CD4-positive, alpha-beta memory T cell (primary cell): ENCODE results near the gene MNX1. TPM values are rescaled to one million over a fixed set of nuclear protein-coding genes. Genes with fewer than 3 reads are reported as not detected.

ENCODE experiments used
- CTCF ChIA-PET: fragments of 350-600 bp; sonication (Branson Sonifier 250); formaldehyde crosslinking; loops from one replicate; lab custom pipeline; 2021; ENCODE audit warnings: inconsistent platforms; ENCODE audit not compliant: partially characterized antibody; lab: Charles Lee
- POLR2A ChIA-PET: fragments of 350-600 bp; sonication (Branson Sonifier 250); formaldehyde crosslinking; loops from one replicate; lab custom pipeline; 2021; ENCODE audit not compliant: partially characterized antibody; lab: Charles Lee
- DNase-seq, 5 donors: peaks; one replicate each; pipeline versions ENCODE4 v3.0.0 to v3.0.0-alpha.2; 2020 to 2022; ENCODE audit warnings: mixed read lengths in 1 of 5
- H3K27ac ChIP-seq: one replicate; pipeline ENCODE4 v1.7.0; 2013; ENCODE audit warnings: low read depth, low read length
- H3K27me3 ChIP-seq: 2 replicates; pipeline ENCODE4 v1.7.0; 2013; ENCODE audit warnings: mild to moderate bottlenecking, low read length, moderate library complexity; ENCODE audit not compliant: insufficient read depth
- H3K36me3 ChIP-seq: 2 replicates; pipeline ENCODE4 v1.7.0; 2013; ENCODE audit warnings: mild to moderate bottlenecking, low read length, moderate library complexity; ENCODE audit not compliant: insufficient read depth
- H3K4me1 ChIP-seq: 2 replicates; pipeline ENCODE4 v1.7.0; 2013; ENCODE audit warnings: mild to moderate bottlenecking, low read length, moderate library complexity; ENCODE audit not compliant: insufficient read depth
- H3K4me3 ChIP-seq, 2 donors: one replicate each; pipeline ENCODE4 v1.7.0; 2013; ENCODE audit warnings: low read length in 2 of 2, mild to moderate bottlenecking in 1 of 2
- H3K9me3 ChIP-seq, 2 donors: one replicate each; pipeline ENCODE4 v1.7.0; 2013; ENCODE audit warnings: low read length in 2 of 2, control low read depth in 1 of 2; ENCODE audit not compliant: control insufficient read depth in 1 of 2
- H3K27ac Mint-ChIP-seq, 7 donors: one replicate each; pipeline ENCODE4 v1.8.0; 2020 to 2021; ENCODE audit warnings: mixed read lengths in 7 of 7, mild to moderate bottlenecking in 6 of 7, inconsistent platforms in 3 of 7, moderate library complexity in 3 of 7
- H3K27me3 Mint-ChIP-seq, 2 donors: one replicate each; pipeline ENCODE4 v1.8.0; 2020 to 2021; ENCODE audit warnings: mixed read lengths in 2 of 2
- H3K36me3 Mint-ChIP-seq, 2 donors: one replicate each; pipeline ENCODE4 v1.8.0; 2020 to 2021; ENCODE audit warnings: mixed read lengths in 2 of 2, inconsistent platforms in 1 of 2, mild to moderate bottlenecking in 1 of 2
- H3K4me1 Mint-ChIP-seq, 4 donors: one replicate each; pipeline ENCODE4 v1.8.0; 2020 to 2021; ENCODE audit warnings: mixed read lengths in 4 of 4, mild to moderate bottlenecking in 1 of 4
- H3K4me3 Mint-ChIP-seq, 8 donors: one replicate each; pipeline ENCODE4 v1.8.0; 2020 to 2021; ENCODE audit warnings: mixed read lengths in 8 of 8, mild to moderate bottlenecking in 7 of 8, moderate library complexity in 6 of 8, inconsistent platforms in 3 of 8
- H3K9me3 Mint-ChIP-seq, 8 donors: one replicate each; pipeline ENCODE4 v1.8.0; 2020 to 2021; ENCODE audit warnings: mixed read lengths in 8 of 8, mild to moderate bottlenecking in 5 of 8, inconsistent platforms in 3 of 8, moderate library complexity in 1 of 8
- intact Hi-C: fragments of 100-400 bp; cut with micrococcal nuclease; formaldehyde crosslinking; loops from one replicate; pipeline ENCODE4 v1.15.1; 2023
- polyA plus RNA-seq, 2 donors: library from polyadenylated mRNA; unstranded; fragments of 300-500 nt; fragmentation: Illumina TruSeq; gene quantifications; one replicate each; pipeline ENCODE4 v1.2.3, GENCODE V29; 2021
- total RNA-seq, 2 experiments: library from RNA; stranded (reverse); gene quantifications; one replicate each; pipeline ENCODE4 v1.2.3, GENCODE V29; 2021

The MNX1 gene
- total and polyA plus RNA-seq, 4 experiments from 2014 or later = not detected

GRCh38 chr7:156968183-156968582, 42.3 kb downstream of the MNX1 start:
- POLR2A ChIA-PET = interaction anchor here (1.1 kb wide), 1 partner anchor 25 kb away, joined by 3 read pairs; no protein-coding TSS in a partner anchor
- Histone ChIP-seq H3K9me3 (no peaks in the 10 kb centered on the region), H3K27ac (no peak overlapping the region), H3K4me1 (no peaks in the 10 kb centered on the region), H3K4me3 (no peak overlapping the region), H3K36me3 (peaks cover 48% of the 10 kb centered on the region), H3K27me3 (no peaks in the 10 kb centered on the region)
- Mint-ChIP-seq H3K4me1 (no peaks in the 10 kb centered on the region), H3K27ac (no peak overlapping the region), H3K4me3 (no peak overlapping the region), H3K36me3 (peaks cover 49 to 71% of the 10 kb centered on the region in 2 donors), H3K27me3 (no peaks in the 10 kb centered on the region), H3K9me3 (no peaks in the 10 kb centered on the region)
- intact Hi-C loops = no loop called here
- CTCF ChIA-PET = interaction anchor here (1.2 to 2.7 kb wide), 3 partner anchors 11 to 305 kb away, joined by 3 to 9 read pairs (median 7); no protein-coding TSS in a partner anchor
- DNase-seq = no peak

- ChIA-PET CTCF (no interaction called here), POLR2A (no interaction called here)
- DNase-seq = no peak
- Mint-ChIP-seq H3K27me3 (no peaks in the 10 kb centered on the region), H3K36me3 (peaks cover 56 to 81% of the 10 kb centered on the region in 2 donors), H3K9me3 (no peaks in the 10 kb centered on the region), H3K4me3 (no peak overlapping the region), H3K27ac (no peak overlapping the region), H3K4me1 (peaks cover 0 to 8% (median 0%) of the 10 kb centered on the region in 4 donors)
- Histone ChIP-seq H3K27ac (no peak overlapping the region), H3K4me1 (no peaks in the 10 kb centered on the region), H3K4me3 (no peak overlapping the region), H3K27me3 (no peaks in the 10 kb centered on the region), H3K36me3 (peaks cover 64% of the 10 kb centered on the region), H3K9me3 (no peaks in the 10 kb centered on the region)
- intact Hi-C loops = no loop called here
These were observed 44.1 kb downstream of the MNX1 start for GRCh38 chr7:156966387-156966786.

GRCh38 chr7:156964971-156965370, 45.5 kb downstream of the MNX1 start:
- no peaks in the 10 kb centered on the region for H3K9me3 ChIP-seq
- peaks cover 70 to 92% of the 10 kb centered on the region in 2 donors for H3K36me3 Mint-ChIP-seq
- ChIA-PET POLR2A (no interaction called here), CTCF (interaction anchor here (0.6 to 1.1 kb wide), 2 partner anchors 36 to 285 kb away, joined by 4 to 5 read pairs; no protein-coding TSS in a partner anchor)
- no peaks in the 10 kb centered on the region for H3K4me1 ChIP-seq
- no peaks in the 10 kb centered on the region for H3K27me3 Mint-ChIP-seq
- DNase-seq = no peak
- H3K9me3 Mint-ChIP-seq = no peaks in the 10 kb centered on the region
- intact Hi-C loops = no loop called here
- peaks cover 75% of the 10 kb centered on the region for H3K36me3 ChIP-seq
- H3K27me3 ChIP-seq = no peaks in the 10 kb centered on the region
- no peak overlapping the region for H3K4me3 Mint-ChIP-seq
- peaks cover 0 to 9% (median 1%) of the 10 kb centered on the region in 4 donors for H3K4me1 Mint-ChIP-seq
- H3K27ac ChIP-seq = no peak overlapping the region
- H3K4me3 ChIP-seq = no peak overlapping the region
- no peak overlapping the region for H3K27ac Mint-ChIP-seq

- CTCF ChIA-PET = no interaction called here
- Mint-ChIP-seq H3K4me1 (peaks cover 0 to 9% (median 1%) of the 10 kb centered on the region in 4 donors), H3K27ac (peak overlapping the region in 1 of 7 donors; percentile 65), H3K36me3 (peaks cover 70 to 92% of the 10 kb centered on the region in 2 donors), H3K9me3 (no peaks in the 10 kb centered on the region), H3K27me3 (no peaks in the 10 kb centered on the region), H3K4me3 (no peak overlapping the region)
- no peaks in the 10 kb centered on the region for H3K27me3 ChIP-seq
- H3K9me3 ChIP-seq = no peaks in the 10 kb centered on the region
- DNase-seq = no peak
- peaks cover 82% of the 10 kb centered on the region for H3K36me3 ChIP-seq
- POLR2A ChIA-PET = no interaction called here
- H3K4me1 ChIP-seq = no peaks in the 10 kb centered on the region
- H3K4me3 ChIP-seq = no peak overlapping the region
- H3K27ac ChIP-seq = no peak overlapping the region
- intact Hi-C loops = no loop called here
These were observed 47.0 kb downstream of the MNX1 start for GRCh38 chr7:156963472-156963871.

GRCh38 chr7:156962897-156963296, 47.6 kb downstream of the MNX1 start:
- intact Hi-C loops = no loop called here
- Mint-ChIP-seq H3K4me1 (peaks cover 0 to 9% (median 1%) of the 10 kb centered on the region in 4 donors), H3K9me3 (no peaks in the 10 kb centered on the region), H3K27ac (no peak overlapping the region), H3K4me3 (no peak overlapping the region), H3K27me3 (no peaks in the 10 kb centered on the region), H3K36me3 (peaks cover 70 to 92% of the 10 kb centered on the region in 2 donors)
- Histone ChIP-seq H3K4me1 (no peaks in the 10 kb centered on the region), H3K27me3 (no peaks in the 10 kb centered on the region), H3K27ac (no peak overlapping the region), H3K9me3 (no peaks in the 10 kb centered on the region), H3K4me3 (no peak overlapping the region), H3K36me3 (peaks cover 83% of the 10 kb centered on the region)
- CTCF ChIA-PET = no interaction called here
- POLR2A ChIA-PET = no interaction called here
- no peak for DNase-seq

GRCh38 chr7:156962145-156962544, 48.3 kb downstream of the MNX1 start:
- H3K9me3 ChIP-seq = no peaks in the 10 kb centered on the region
- ChIA-PET CTCF (no interaction called here), POLR2A (no interaction called here)
- peaks cover 0 to 9% (median 1%) of the 10 kb centered on the region in 4 donors for H3K4me1 Mint-ChIP-seq
- peaks cover 77% of the 10 kb centered on the region for H3K36me3 ChIP-seq
- H3K4me3 ChIP-seq = no peak overlapping the region
- no peaks in the 10 kb centered on the region for H3K9me3 Mint-ChIP-seq
- DNase-seq = no peak
- no peak overlapping the region for H3K27ac ChIP-seq
- no peak overlapping the region for H3K27ac Mint-ChIP-seq
- no peaks in the 10 kb centered on the region for H3K27me3 ChIP-seq
- no peaks in the 10 kb centered on the region for H3K4me1 ChIP-seq
- no peak overlapping the region for H3K4me3 Mint-ChIP-seq
- peaks cover 69 to 87% of the 10 kb centered on the region in 2 donors for H3K36me3 Mint-ChIP-seq
- H3K27me3 Mint-ChIP-seq = no peaks in the 10 kb centered on the region
- intact Hi-C loops = no loop called here

GRCh38 chr7:156956727-156957126, 53.7 kb downstream of the MNX1 start:
- H3K27me3 ChIP-seq = no peaks in the 10 kb centered on the region
- H3K9me3 Mint-ChIP-seq = no peaks in the 10 kb centered on the region
- peaks cover 75% of the 10 kb centered on the region for H3K36me3 ChIP-seq
- POLR2A ChIA-PET = no interaction called here
- no peak overlapping the region for H3K27ac ChIP-seq
- H3K27ac Mint-ChIP-seq = no peak overlapping the region
- peaks cover 10 to 15% (median 12%) of the 10 kb centered on the region in 4 donors for H3K4me1 Mint-ChIP-seq
- H3K36me3 Mint-ChIP-seq = peaks cover 64 to 82% of the 10 kb centered on the region in 2 donors
- H3K4me1 ChIP-seq = peaks cover 9% of the 10 kb centered on the region
- no peaks in the 10 kb centered on the region for H3K9me3 ChIP-seq
- intact Hi-C loops = no loop called here
- no peak for DNase-seq
- H3K4me3 Mint-ChIP-seq = no peak overlapping the region
- CTCF ChIA-PET = no interaction called here
- H3K4me3 ChIP-seq = no peak overlapping the region
- no peaks in the 10 kb centered on the region for H3K27me3 Mint-ChIP-seq
